MM.1S (cell line): ENCODE results near the gene SPPL3.

ENCODE experiments used
- DNase-seq: peaks from one replicate; pipeline ENCODE4 v3.0.0-alpha.2; 2015
- H2AFZ ChIP-seq: fragments of 300-600 bp; sonication (generic); 2 replicates; pipeline ENCODE4 v1.6.0; 2016; ENCODE audit warnings: antibody characterized with exemption, low read length
- H3F3A ChIP-seq: fragments of 300-600 bp; sonication (generic); 2 replicates; pipeline ENCODE4 v1.6.1; 2016; ENCODE audit warnings: mild to moderate bottlenecking, antibody characterized with exemption, low read length, moderate library complexity, mixed read lengths; ENCODE audit not compliant: insufficient read depth
- H3K27ac ChIP-seq: fragments of 300-600 bp; sonication (generic); 2 replicates; pipeline ENCODE4 v1.5.1; 2016; ENCODE audit warnings: mild to moderate bottlenecking, low read length
- H3K27me3 ChIP-seq: fragments of 300-600 bp; sonication (generic); replicated peaks from 2 replicates; pipeline ENCODE4 v1.6.0; 2016; ENCODE audit warnings: low read length; ENCODE audit not compliant: insufficient read depth
- H3K36me3 ChIP-seq: fragments of 300-600 bp; sonication (generic); replicated peaks from 2 replicates; pipeline ENCODE4 v1.6.1; 2016; ENCODE audit warnings: mild to moderate bottlenecking, low read length, mixed read lengths; ENCODE audit not compliant: insufficient read depth
- H3K4me1 ChIP-seq: fragments of 300-600 bp; sonication (generic); 2 replicates; pipeline ENCODE4 v1.6.1; 2016; ENCODE audit warnings: low read length, mixed read lengths
- H3K4me2 ChIP-seq: fragments of 300-600 bp; sonication (generic); 2 replicates; pipeline ENCODE4 v1.6.0; 2016; ENCODE audit warnings: low read depth, low read length
- H3K4me3 ChIP-seq: fragments of 300-600 bp; sonication (generic); 2 replicates; pipeline ENCODE4 v1.5.1; 2016; ENCODE audit warnings: low read length, mixed read lengths
- H3K79me2 ChIP-seq: fragments of 300-600 bp; sonication (generic); 2 replicates; pipeline ENCODE4 v1.6.1; 2016; ENCODE audit warnings: mixed run types, low read length, mixed read lengths
- H3K9ac ChIP-seq: fragments of 300-600 bp; sonication (generic); 2 replicates; pipeline ENCODE4 v1.6.1; 2016; ENCODE audit warnings: low read length, mixed read lengths
- H3K9me2 ChIP-seq: fragments of 300-600 bp; sonication (generic); replicated peaks from 2 replicates; pipeline ENCODE4 v1.6.1; 2016; ENCODE audit warnings: mild to moderate bottlenecking, low read length, mixed read lengths; ENCODE audit not compliant: insufficient read depth
- H3K9me3 ChIP-seq: fragments of 300-600 bp; sonication (generic); replicated peaks from 2 replicates; pipeline ENCODE4 v1.6.1; 2016; ENCODE audit warnings: mild to moderate bottlenecking, low read length, mixed read lengths; ENCODE audit not compliant: insufficient read depth
- H4K20me1 ChIP-seq: fragments of 300-600 bp; sonication (generic); 2 replicates; pipeline ENCODE4 v1.6.1; 2016; ENCODE audit warnings: mild to moderate bottlenecking, low read length, moderate library complexity, mixed read lengths; ENCODE audit not compliant: insufficient read depth
- EZH2 ChIP-seq: fragments of 300-600 bp; sonication (generic); optimal IDR thresholded peaks from 2 replicates; pipeline ENCODE3; 2017; ENCODE audit warnings: low read depth, mild to moderate bottlenecking, antibody characterized with exemption, low read length, mixed read lengths
- EZH2phosphoT487 ChIP-seq: fragments of 300-600 bp; sonication (generic); IDR thresholded peaks from 2 replicates; pipeline ENCODE4 v1.6.1; 2018; ENCODE audit warnings: antibody characterized with exemption, low read length
- TF ChIP-seq, protein P1 (sequence below): fragments of 300-600 bp; sonication (generic); IDR thresholded peaks from 2 replicates; pipeline ENCODE4 v1.5.1; 2016; ENCODE audit warnings: antibody characterized with exemption, low read length, mixed read lengths

The SPPL3 gene

DNA sequence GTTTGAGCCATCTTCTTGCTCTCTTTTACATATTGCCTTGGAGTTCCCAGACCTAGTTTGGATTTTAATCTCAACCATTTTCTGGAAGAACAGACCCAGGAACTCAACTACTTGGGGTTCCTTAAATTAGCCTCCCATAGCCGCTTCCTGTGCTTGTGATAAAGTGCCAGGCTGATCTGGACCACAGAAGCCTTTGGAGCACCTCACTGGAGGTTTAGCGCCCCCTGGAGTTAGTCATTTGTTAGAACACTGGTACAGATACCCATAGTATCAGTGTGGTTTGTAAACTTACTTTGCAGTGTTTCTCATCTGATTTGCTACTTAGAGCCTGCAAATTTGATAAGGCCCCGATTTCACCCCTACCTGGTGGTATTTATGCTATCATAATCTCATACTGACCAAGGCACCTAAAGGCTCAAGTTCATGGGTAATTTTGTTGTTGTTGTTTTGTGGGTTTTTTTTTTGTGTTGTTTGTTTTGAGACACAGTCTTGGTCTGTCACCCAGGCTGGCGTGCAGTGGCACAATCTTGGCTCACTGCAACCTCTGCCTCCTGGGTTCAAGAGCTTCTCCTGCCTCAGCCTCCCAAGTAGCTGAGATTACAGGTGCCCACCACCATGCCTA lies 190.2 kb downstream of the SPPL3 start:
- Histone ChIP-seq H3K27me3 (no peaks in the 10 kb centered on the region), H3K4me2 (no peak overlapping the region), H3K9me2 (no peaks in the 10 kb centered on the region), H3K4me1 (peaks cover 5% of the 10 kb centered on the region; the same call in 1 of the 2 replicates), H3K4me3 (no peak overlapping the region), H3K79me2 (peaks cover 11% of the 10 kb centered on the region), H4K20me1 (no peaks in the 10 kb centered on the region), H3K9ac (no peak overlapping the region), H3K27ac (no peak overlapping the region), H3K36me3 (no peaks in the 10 kb centered on the region), H3F3A (no peaks in the 10 kb centered on the region), H2AFZ (no peak overlapping the region), H3K9me3 (no peaks in the 10 kb centered on the region)
- TF ChIP-seq EZH2phosphoT487 (no peak), EZH2 (no peak)
- TF ChIP-seq, protein P1, sequence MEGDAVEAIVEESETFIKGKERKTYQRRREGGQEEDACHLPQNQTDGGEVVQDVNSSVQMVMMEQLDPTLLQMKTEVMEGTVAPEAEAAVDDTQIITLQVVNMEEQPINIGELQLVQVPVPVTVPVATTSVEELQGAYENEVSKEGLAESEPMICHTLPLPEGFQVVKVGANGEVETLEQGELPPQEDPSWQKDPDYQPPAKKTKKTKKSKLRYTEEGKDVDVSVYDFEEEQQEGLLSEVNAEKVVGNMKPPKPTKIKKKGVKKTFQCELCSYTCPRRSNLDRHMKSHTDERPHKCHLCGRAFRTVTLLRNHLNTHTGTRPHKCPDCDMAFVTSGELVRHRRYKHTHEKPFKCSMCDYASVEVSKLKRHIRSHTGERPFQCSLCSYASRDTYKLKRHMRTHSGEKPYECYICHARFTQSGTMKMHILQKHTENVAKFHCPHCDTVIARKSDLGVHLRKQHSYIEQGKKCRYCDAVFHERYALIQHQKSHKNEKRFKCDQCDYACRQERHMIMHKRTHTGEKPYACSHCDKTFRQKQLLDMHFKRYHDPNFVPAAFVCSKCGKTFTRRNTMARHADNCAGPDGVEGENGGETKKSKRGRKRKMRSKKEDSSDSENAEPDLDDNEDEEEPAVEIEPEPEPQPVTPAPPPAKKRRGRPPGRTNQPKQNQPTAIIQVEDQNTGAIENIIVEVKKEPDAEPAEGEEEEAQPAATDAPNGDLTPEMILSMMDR, result peak; percentile 68
- DNase-seq, result peak; percentile 69

- no peak overlapping the region for H3K27ac ChIP-seq
- H3K79me2 ChIP-seq, result peaks cover 11% of the 10 kb centered on the region
- H4K20me1 ChIP-seq, result no peaks in the 10 kb centered on the region
- no peaks in the 10 kb centered on the region for H3K9me2 ChIP-seq
- no peaks in the 10 kb centered on the region for H3K36me3 ChIP-seq
- H3F3A ChIP-seq, result no peaks in the 10 kb centered on the region
- peaks cover 5% of the 10 kb centered on the region; the same call in 1 of the 2 replicates for H3K4me1 ChIP-seq
- H3K27me3 ChIP-seq, result no peaks in the 10 kb centered on the region
- H3K4me2 ChIP-seq, result no peak overlapping the region
- TF ChIP-seq EZH2 (no peak), EZH2phosphoT487 (no peak)
- TF ChIP-seq, protein P1, result no peak
- H2AFZ ChIP-seq, result no peak overlapping the region
- H3K4me3 ChIP-seq, result no peak overlapping the region
- H3K9me3 ChIP-seq, result no peaks in the 10 kb centered on the region
- H3K9ac ChIP-seq, result no peak overlapping the region
- no peak for DNase-seq
Observed at GRCh38 chr12:120712610-120713009, 191.5 kb downstream of the SPPL3 start.
